ENCODE results near the gene KMT2C.

DNA sequence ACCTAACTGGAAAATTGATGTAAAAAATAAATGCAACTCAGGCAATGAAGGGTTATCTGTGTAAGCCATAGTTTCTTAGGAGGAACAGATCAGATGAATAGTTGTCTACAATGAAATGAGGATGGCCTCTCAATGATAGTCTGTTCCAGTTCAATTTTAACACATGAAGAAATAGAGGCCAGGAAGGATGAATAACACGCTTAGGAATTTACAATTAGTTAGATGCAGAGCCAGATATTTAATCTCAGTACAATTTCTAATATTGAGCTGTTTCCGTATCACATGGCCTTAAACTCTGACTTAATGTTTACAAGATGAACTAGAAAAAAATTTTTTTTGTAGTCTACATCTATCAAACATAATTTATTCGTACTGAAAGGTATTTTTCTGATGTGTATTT, 233.7 kb downstream of the KMT2C start:
- TF ChIP-seq, protein P1, sequence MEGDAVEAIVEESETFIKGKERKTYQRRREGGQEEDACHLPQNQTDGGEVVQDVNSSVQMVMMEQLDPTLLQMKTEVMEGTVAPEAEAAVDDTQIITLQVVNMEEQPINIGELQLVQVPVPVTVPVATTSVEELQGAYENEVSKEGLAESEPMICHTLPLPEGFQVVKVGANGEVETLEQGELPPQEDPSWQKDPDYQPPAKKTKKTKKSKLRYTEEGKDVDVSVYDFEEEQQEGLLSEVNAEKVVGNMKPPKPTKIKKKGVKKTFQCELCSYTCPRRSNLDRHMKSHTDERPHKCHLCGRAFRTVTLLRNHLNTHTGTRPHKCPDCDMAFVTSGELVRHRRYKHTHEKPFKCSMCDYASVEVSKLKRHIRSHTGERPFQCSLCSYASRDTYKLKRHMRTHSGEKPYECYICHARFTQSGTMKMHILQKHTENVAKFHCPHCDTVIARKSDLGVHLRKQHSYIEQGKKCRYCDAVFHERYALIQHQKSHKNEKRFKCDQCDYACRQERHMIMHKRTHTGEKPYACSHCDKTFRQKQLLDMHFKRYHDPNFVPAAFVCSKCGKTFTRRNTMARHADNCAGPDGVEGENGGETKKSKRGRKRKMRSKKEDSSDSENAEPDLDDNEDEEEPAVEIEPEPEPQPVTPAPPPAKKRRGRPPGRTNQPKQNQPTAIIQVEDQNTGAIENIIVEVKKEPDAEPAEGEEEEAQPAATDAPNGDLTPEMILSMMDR (IDR thresholded peaks at IDR 0.05; ENCODE audit: borderline replicate concordance, extremely low read depth, low read length, poor library complexity, severe bottlenecking), result no peak
- no peak for TF ChIP-seq EZH2 (IDR thresholded peaks at IDR 0.05; ENCODE audit: borderline replicate concordance, low read depth, low read length, severe bottlenecking)

All from DND-41 (cell line).